ENCODE data around the gene PAWR. TPM values are rescaled to one million over a fixed set of nuclear protein-coding genes. Genes with fewer than 3 reads are reported as not detected.
"Not testable (repeated sequence)": the region's sequence is repeated elsewhere in the genome, so short reads cannot be mapped to it uniquely, and the experiment has no call there.

Gene PAWR
- total RNA-seq, 1 donor from 2014 or later, result 52.1 TPM

DNA sequence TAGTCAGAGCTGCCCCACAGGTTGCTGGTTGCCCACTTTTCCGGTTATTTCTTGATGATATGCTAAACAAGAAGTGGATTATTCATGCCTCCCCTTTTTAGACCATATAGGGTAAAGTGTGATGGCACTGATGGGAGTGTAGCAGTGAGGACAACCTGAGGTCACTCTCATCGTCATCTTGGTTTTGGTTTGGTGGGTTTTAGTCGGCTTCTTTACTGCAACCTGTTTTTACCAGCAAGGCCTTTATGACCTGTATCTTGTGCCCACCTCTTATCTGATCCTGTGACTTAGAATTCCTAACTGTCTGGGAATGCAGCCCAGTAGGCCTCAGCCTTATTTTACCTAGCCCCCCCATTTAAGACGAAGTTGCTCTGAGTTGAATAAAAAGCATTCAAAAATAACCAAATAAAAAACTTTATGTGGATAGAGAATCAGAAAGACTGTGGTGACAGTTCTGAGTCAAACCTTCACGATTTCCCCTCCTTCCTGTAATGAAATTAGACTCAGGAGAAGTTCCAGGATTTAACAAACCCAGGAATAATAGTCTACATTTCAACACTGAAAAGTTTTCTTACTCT is 144.2 kb downstream of the PAWR start:
- Mint-ChIP-seq H3K4me3 (no peak overlapping the region), H3K4me1 (peaks cover 5% of the 10 kb centered on the region), H3K27ac (ENCODE audit: unreplicated experiment) (no peak overlapping the region), H3K27me3 (ENCODE audit: low read depth) (no peaks in the 10 kb centered on the region), H3K9me3 (no peaks in the 10 kb centered on the region), H3K36me3 (ENCODE audit: low read depth) (peaks cover 3% of the 10 kb centered on the region)
- TF ChIP-seq, protein P1, sequence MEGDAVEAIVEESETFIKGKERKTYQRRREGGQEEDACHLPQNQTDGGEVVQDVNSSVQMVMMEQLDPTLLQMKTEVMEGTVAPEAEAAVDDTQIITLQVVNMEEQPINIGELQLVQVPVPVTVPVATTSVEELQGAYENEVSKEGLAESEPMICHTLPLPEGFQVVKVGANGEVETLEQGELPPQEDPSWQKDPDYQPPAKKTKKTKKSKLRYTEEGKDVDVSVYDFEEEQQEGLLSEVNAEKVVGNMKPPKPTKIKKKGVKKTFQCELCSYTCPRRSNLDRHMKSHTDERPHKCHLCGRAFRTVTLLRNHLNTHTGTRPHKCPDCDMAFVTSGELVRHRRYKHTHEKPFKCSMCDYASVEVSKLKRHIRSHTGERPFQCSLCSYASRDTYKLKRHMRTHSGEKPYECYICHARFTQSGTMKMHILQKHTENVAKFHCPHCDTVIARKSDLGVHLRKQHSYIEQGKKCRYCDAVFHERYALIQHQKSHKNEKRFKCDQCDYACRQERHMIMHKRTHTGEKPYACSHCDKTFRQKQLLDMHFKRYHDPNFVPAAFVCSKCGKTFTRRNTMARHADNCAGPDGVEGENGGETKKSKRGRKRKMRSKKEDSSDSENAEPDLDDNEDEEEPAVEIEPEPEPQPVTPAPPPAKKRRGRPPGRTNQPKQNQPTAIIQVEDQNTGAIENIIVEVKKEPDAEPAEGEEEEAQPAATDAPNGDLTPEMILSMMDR (conservative IDR thresholded peaks at IDR 0.05), result no peak
- DNase-seq (ENCODE audit: low read depth, low spot score), result no peak

DNA sequence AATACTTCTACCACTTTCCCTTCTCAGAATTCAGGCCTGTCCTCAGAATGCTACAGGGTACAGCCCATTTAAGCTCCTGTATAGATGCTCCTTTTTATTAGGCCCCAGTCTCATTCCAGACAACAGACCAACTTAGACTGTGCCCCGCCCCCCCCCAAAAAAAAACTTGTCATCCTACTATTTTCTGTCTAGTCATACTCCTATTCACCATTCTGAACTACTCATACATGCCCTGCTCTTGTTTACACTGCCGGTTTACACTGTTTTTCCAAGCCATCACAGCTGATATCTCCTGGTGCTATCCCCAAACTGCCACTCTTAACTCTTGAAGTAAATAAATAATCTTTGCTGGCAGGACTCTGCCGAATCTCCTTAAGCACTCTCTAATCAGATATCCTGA is 146.3 kb downstream of the PAWR start:
- not testable (repeated sequence) for H3K4me3 Mint-ChIP-seq; DNase-seq (ENCODE audit: low read depth, low spot score); H3K27me3 Mint-ChIP-seq (ENCODE audit: low read depth); H3K9me3 Mint-ChIP-seq; H3K36me3 Mint-ChIP-seq (ENCODE audit: low read depth); H3K4me1 Mint-ChIP-seq; H3K27ac Mint-ChIP-seq (ENCODE audit: unreplicated experiment)

DNA sequence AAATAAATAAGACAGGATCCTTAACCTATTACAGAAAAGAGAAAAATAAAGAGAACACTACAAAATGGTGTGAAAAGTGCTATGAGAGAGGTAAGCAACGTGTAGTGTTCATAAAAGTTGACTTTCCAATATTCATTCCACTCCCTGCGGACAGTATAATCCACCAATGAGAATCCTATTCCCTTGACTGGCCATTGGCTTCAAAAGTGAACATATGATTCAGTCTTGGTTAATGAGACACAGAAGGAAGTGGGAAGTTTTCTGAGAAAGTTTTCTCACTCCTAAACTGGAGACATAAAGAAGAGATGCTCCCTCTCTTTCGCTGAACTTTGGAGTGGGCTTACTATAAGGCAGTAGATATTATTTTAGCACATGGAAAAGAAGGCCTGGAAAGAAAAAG is 153.1 kb downstream of the PAWR start:
- no peak for DNase-seq (ENCODE audit: low read depth, low spot score)
- no peak overlapping the region for H3K4me3 Mint-ChIP-seq
- no peaks in the 10 kb centered on the region for H3K27me3 Mint-ChIP-seq (ENCODE audit: low read depth)
- no peaks in the 10 kb centered on the region for H3K4me1 Mint-ChIP-seq
- H3K36me3 Mint-ChIP-seq (ENCODE audit: low read depth), result no peaks in the 10 kb centered on the region
- TF ChIP-seq, protein P1 (conservative IDR thresholded peaks at IDR 0.05), result no peak
- H3K9me3 Mint-ChIP-seq, result no peaks in the 10 kb centered on the region
- no peak overlapping the region for H3K27ac Mint-ChIP-seq (ENCODE audit: unreplicated experiment)

DNA sequence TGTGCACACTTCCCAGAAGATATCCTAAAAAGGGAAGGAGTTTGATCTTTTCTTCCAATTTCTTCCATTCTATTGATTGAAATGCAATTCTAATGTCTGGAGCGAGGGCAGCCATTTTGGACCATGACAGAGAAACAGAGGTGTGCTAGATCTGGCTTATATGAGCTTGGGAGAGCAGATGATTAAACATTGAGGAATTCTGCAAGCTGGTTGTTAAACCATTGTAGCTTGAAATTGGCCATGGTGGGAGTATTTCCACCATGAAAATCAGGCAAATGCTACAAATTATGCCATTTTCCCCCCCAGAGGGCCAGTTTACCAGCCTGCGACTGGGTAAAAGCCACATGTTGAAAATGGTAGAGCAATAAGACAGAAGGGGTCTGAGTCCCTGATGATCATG is 155.0 kb downstream of the PAWR start:
- TF ChIP-seq, protein P1 (conservative IDR thresholded peaks at IDR 0.05), result no peak
- no peak for DNase-seq (ENCODE audit: low read depth, low spot score)
- Mint-ChIP-seq H3K4me3 (no peak overlapping the region), H3K27ac (ENCODE audit: unreplicated experiment) (no peak overlapping the region), H3K4me1 (no peaks in the 10 kb centered on the region), H3K36me3 (ENCODE audit: low read depth) (no peaks in the 10 kb centered on the region), H3K27me3 (ENCODE audit: low read depth) (no peaks in the 10 kb centered on the region), H3K9me3 (no peaks in the 10 kb centered on the region)

Other genes with a start within 250 kb of the PAWR start
- 65.7 and 72.3 TPM in 2 replicates for gene PPP1R12A, start 244.1 kb upstream of the PAWR start, total RNA-seq